RWPE1 (cell line): ENCODE measurements around the gene RAI2.

Experiments
- CTCF ChIA-PET: fragments of 350-600 bp; sonication (Branson Sonifier 250); formaldehyde crosslinking; extraction: SDS; loops from one replicate; lab custom pipeline; 2021; lab: Yijun Ruan, JAX
- POLR2A ChIA-PET: fragments of 400-600 bp; formaldehyde crosslinking; extraction: SDS; loops from one replicate; lab custom pipeline; 2020; ENCODE audit warnings: antibody characterized with exemption; ENCODE audit not compliant: low non-redundant PET; lab: Yijun Ruan, JAX
- DNase-seq: peaks from one replicate; pipeline ENCODE4 v3.0.0; 2012; ENCODE audit warnings: low spot score
- H3K27ac ChIP-seq: fragments of 450-650 bp; 2 replicates; pipeline ENCODE4 v1.5.1; 2017
- CTCF ChIP-seq: fragments of 450-650 bp; conservative IDR thresholded peaks from 2 replicates; pipeline ENCODE4 v1.5.1; 2017; ENCODE audit warnings: low read depth, mild to moderate bottlenecking

The RAI2 gene

GRCh38 chrX:17848545-17849265, 12.4 kb downstream of the RAI2 start:
- no peak for DNase-seq
- TF ChIP-seq CTCF: no peak
- ChIA-PET POLR2A (no interaction called here), CTCF (interaction anchor here (0.6 kb wide), 1 partner anchor 21 kb away, joined by 3 read pairs; no protein-coding TSS in a partner anchor)
- H3K27ac ChIP-seq: no peak overlapping the region

GRCh38 chrX:17846045-17846444, 15.1 kb downstream of the RAI2 start:
- POLR2A ChIA-PET: no interaction called here
- DNase-seq: peak; percentile 35
- TF ChIP-seq CTCF: no peak
- no peak overlapping the region for H3K27ac ChIP-seq
- CTCF ChIA-PET: interaction anchor here (0.7 kb wide), 1 partner anchor 281 kb away, joined by 3 read pairs; no protein-coding TSS in a partner anchor

GRCh38 chrX:17844236-17844635, 16.9 kb downstream of the RAI2 start:
- H3K27ac ChIP-seq: no peak overlapping the region
- ChIA-PET POLR2A (no interaction called here), CTCF (interaction anchor here (0.6 kb wide), 2 partner anchors 42 to 98 kb away, joined by 3 read pairs; no protein-coding TSS in a partner anchor)
- TF ChIP-seq CTCF: no peak
- no peak for DNase-seq

GRCh38 chrX:17842769-17843525, 18.2 kb downstream of the RAI2 start:
- ChIA-PET POLR2A (no interaction called here), CTCF (no interaction called here)
- no peak for TF ChIP-seq CTCF
- DNase-seq: peak; percentile 5
- no peak overlapping the region for H3K27ac ChIP-seq

- H3K27ac ChIP-seq: no peak overlapping the region
- DNase-seq: no peak
- ChIA-PET POLR2A (no interaction called here), CTCF (no interaction called here)
- no peak for TF ChIP-seq CTCF
Measured at GRCh38 chrX:17839269-17839668, 21.8 kb downstream of the RAI2 start.

- DNase-seq: no peak
- ChIA-PET POLR2A (no interaction called here), CTCF (no interaction called here)
- TF ChIP-seq CTCF: no peak
- no peak overlapping the region for H3K27ac ChIP-seq
Measured at GRCh38 chrX:17836830-17837229, 24.3 kb downstream of the RAI2 start.
